GM19238 (cell line): ENCODE results near the gene BOLL.
A peak's percentile ranks its signal among the peaks of the same experiment; 100 is the strongest.
"Not testable (repeated sequence)": the region's sequence is repeated elsewhere in the genome, so short reads cannot be mapped to it uniquely, and the experiment has no call there.

ENCODE experiments used
- DNase-seq: peaks from one replicate; pipeline ENCODE4 v3.0.0; 2011; ENCODE audit warnings: low spot score; ENCODE audit not compliant: insufficient read length

Gene BOLL

GRCh38 chr2:197706839-197707207, 78.3 kb downstream of the BOLL start:
- no peak for DNase-seq

DNA sequence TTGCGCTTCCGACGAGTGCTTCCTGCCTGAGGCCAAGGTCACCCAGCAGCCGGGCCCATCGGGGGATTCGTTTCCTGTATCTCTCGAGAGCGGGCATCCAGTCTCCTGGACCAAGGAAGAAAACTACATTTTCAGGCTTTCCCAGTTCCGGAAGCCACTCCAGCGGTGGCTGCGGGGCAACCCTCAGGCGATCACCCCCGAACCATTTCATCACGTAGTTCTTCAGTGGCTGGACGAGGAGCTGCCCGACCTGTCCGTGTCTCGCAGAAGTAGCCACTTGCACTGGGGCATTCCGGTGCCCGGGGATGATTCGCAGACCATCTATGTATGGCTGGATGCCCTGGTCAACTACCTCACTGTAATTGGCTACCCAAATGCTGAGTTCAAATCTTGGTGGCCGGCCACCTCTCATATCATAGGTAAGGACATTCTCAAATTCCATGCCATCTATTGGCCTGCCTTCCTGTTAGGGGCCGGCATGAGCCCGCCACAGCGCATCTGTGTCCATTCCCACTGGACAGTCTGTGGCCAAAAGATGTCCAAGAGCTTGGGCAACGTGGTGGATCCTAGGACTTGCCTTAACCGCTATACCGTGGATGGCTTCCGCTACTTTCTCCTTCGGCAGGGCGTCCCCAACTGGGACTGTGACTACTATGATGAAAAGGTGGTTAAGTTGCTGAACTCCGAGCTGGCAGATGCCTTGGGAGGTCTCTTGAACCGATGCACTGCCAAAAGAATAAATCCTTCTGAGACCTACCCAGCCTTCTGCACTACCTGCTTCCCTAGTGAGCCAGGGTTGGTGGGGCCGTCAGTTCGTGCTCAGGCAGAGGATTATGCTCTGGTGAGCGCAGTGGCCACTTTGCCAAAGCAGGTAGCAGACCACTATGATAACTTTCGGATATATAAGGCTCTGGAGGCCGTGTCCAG, 78.9 kb downstream of the BOLL start:
- no peak for DNase-seq

DNA sequence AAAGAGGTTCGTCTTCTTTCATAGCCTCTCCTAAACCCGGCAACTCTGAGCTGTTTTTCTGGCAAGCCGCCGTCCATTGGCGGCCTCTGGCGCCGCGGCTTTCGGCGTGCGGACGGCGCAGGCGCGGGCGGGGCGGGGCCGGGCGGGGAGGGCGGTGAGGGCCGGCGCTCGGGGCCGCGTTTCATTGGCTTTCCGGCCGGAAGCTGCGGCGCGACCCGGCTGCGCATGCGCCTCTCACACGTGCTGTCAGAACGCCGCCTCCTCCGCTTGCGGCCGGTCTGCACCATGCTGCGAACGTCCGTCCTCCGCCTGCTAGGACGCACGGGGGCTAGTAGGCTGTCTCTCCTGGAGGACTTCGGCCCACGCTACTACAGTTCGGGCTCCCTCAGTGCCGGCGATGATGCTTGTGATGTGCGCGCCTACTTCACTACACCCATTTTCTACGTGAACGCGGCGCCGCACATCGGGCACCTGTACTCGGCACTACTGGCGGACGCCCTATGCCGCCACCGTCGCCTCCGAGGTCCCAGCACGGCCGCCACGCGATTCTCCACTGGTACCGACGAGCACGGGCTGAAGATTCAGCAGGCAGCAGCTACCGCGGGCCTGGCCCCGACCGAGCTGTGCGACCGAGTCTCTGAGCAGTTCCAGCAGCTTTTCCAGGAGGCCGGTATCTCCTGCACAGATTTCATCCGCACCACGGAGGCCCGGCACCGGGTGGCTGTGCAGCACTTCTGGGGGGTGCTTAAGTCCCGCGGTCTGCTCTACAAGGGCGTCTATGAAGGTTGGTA, 79.8 kb downstream of the BOLL start, which contains the start of gene MARS2:
Gene MARS2 (plus strand): TSS at position 249 of the 791 bp plus-strand sequence. CDS start 37 bp downstream, at position 286.
- peak; percentile 85 for DNase-seq

DNA sequence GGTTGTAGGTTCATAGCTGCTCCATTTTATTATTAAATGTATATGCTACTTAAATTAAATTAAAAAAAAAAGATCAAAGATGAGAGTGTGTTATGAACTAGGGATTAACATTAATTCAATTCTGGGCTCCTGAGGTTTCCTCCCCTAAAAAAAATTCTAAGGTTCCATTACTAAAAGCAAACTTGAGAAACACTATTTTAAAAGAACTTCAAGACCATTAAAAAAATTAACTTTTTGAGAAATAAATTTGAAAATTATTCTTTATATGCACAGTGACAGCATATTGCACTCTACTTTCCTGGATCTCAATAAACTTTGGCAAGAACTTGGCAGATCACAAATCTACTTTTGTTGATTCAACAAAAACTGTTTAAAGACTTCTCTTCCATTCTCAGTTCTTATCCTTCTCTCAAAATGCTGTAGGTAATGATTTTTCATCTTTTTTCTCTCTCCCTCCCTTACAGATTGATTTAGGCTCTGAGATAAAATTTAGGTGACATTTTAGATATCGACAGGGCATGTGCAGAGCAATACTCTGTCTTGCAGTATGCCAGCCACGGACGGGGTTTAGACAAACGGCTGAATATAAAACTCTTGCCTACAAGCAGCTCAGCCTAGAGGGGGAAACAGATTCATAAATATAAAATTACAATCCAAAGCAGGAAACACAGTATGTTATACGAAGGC, 80.5 kb downstream of the BOLL start:
- DNase-seq = no peak

DNA sequence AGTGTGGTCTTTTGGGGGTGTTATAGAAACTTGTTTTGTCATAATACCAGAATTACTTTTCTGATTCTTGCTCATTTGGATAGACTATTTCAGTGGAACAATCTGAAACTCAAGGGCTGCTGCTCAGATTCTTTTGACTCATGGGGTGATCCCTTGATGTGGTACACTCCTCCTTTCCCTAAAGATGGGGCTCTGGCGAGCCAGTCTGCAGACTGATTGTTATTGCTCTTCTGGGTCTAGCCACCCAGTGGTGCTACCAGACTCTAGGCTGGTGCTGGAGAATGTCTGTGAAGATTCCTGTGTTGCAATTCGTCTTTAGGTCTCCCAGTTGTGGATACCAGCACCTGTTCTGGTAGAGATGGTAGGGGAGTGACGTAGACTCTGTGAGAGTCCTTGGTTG, 84.2 kb downstream of the BOLL start:
- DNase-seq = no peak

DNA sequence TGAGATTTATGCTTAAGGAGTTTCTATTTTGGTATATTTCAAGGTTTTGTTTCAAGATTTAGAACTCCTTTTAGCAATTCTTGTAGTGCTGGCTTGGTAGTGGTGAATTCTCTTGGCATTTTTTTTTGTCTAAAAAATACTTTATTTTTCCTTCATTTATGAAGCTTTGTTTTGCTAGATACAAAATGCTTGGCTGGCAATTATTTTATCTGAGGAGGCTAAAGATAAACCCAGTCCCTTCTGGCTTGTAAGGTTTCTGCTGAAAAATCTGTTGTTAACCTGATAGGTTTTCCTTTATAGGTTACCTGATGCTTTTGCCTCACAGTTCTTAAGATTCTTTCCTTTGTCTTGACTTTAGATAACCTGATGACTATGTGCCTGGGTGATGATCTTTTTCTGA, 85.4 kb downstream of the BOLL start:
- DNase-seq = not testable (repeated sequence)

DNA sequence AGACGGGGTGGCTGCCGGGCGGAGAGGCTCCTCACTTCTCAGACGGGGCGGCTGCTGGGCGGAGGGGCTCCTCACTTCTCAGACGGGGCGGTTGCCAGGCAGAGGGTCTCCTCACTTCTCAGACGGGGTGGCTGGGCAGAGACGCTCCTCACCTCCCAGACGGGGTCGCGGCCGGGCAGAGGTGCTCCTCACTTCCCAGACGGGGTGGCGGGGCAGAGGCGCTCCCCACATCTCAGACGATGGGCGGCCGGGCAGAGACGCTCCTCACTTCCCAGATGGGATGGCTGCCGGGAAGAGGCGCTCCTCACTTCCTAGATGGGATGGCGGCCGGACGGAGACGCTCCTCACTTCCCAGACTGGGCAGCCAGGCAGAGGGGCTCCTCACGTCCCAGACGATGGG, 88.5 kb downstream of the BOLL start:
- not testable (repeated sequence) for DNase-seq

DNA sequence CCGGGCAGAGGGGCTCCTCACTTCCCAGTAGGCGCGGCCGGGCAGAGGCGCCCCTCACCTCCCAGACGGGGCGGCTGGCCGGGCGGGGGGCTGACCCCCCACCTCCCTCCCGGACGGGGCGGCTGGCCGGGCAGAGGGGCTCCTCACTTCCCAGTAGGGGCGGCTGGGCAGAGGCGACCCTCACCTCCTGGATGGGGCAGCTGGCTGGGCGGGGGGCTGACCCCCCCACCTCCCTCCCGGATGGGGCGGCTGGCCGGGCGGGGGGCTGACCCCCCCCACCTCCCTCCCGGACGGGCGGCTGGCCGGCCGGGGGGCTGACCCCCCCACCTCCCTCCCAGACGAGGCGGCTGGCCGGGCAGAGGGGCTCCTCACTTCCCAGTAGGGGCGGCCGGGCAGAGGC, 89.1 kb downstream of the BOLL start:
- DNase-seq = not testable (repeated sequence)

- DNase-seq = not testable (repeated sequence)
Measured at GRCh38 chr2:197695206-197695605, 89.9 kb downstream of the BOLL start.

- DNase-seq = no peak
Measured at GRCh38 chr2:197677483-197677882, 107.6 kb downstream of the BOLL start.

GRCh38 chr2:197677056-197677455, 108.1 kb downstream of the BOLL start:
- DNase-seq = no peak
